Peyer's patch (tissue), 4 donors: ENCODE measurements around the gene FTSJ3.

ENCODE experiments used
- CTCF ChIP-seq, 6 experiments: fragments of 450-650 bp in 4 of 6; fragments of 200-600 bp in 2 of 6; sonication (generic) in 1 of 6; IDR thresholded peaks; one replicate each; pipeline ENCODE4 v1.5.1; 2017 to 2019; ENCODE audit warnings: antibody characterized with exemption in 6 of 6, mild to moderate bottlenecking in 3 of 6, moderate library complexity in 1 of 6
- POLR2A ChIP-seq, 2 donors: fragments of 450-650 bp; IDR thresholded peaks; one replicate each; pipeline ENCODE4 v1.5.1; 2017; ENCODE audit warnings: antibody characterized with exemption in 2 of 2, mild to moderate bottlenecking in 2 of 2, moderate library complexity in 2 of 2

GRCh38 chr17:63842540-63843386, 15.3 kb upstream of the FTSJ3 start, which contains the start of gene SMARCD2:
- TF ChIP-seq CTCF (IDR thresholded peaks at IDR 0.05) (peak in 3 of 6 experiments; percentile 20 to 47 (median 25)), POLR2A (IDR thresholded peaks at IDR 0.05) (peak; percentile 28 to 90)
